ENCODE measurements around the gene DNAJA2.

DNA sequence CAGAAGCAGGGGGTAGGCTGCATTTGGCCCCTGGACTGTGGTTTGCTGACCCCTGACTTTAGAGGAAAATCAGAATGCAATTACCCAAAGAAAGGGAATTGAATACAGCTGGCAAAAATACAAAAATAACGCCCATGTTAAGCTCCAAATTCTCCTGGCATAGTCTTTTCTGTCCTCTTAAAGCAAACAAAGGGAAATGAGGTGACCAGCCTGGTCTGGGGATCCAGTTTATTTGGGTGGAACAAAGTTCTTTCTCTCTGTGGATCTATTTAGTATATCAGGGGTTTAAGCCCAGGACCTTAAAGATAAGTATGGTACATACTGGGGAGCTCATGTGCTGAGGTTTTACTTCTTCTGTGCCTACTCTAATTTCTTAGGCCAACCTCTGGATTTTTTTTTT is 23.5 kb downstream of the DNAJA2 start:
- TF ChIP-seq, protein P1, sequence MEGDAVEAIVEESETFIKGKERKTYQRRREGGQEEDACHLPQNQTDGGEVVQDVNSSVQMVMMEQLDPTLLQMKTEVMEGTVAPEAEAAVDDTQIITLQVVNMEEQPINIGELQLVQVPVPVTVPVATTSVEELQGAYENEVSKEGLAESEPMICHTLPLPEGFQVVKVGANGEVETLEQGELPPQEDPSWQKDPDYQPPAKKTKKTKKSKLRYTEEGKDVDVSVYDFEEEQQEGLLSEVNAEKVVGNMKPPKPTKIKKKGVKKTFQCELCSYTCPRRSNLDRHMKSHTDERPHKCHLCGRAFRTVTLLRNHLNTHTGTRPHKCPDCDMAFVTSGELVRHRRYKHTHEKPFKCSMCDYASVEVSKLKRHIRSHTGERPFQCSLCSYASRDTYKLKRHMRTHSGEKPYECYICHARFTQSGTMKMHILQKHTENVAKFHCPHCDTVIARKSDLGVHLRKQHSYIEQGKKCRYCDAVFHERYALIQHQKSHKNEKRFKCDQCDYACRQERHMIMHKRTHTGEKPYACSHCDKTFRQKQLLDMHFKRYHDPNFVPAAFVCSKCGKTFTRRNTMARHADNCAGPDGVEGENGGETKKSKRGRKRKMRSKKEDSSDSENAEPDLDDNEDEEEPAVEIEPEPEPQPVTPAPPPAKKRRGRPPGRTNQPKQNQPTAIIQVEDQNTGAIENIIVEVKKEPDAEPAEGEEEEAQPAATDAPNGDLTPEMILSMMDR (IDR thresholded peaks at IDR 0.05) = no peak
- no peak for TF ChIP-seq POLR2AphosphoS5 (IDR thresholded peaks at IDR 0.05)
